ENCODE data around the gene EPB41.

DNA sequence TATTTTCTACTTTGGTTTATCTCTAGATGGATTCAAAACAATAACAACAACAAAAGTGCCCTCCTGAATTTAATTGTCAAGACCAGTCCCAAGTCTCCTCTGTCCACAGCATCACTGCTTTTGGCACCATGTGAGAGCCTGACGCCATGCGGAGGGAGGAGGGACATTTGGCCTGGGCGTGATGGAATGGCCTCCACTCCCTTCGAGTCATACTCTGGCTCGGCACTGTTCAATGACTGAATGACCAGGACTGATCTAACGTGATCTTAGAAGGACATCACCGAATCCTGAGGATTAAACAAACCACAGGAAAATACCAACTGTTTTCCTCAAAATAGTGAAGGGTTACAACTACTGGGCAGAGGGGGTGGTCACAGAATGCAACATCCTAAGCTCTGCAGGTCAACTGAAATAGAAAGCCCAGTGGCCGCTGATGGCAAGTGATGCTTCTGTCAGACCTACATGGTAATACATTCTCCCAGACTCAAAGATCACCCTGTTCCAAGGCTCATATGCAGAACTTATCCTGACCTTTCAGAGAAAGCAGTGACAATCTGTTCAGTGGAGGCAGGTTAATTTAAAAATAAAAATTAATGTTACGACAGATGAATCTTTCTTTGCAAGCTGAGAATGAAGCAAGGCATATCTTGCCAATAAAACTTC, 248.2 kb downstream of the EPB41 start:
- TF ChIP-seq CHD1 (IDR thresholded peaks at IDR 0.05; ENCODE audit: low read depth, low read length) (no peak), EP300 (IDR thresholded peaks at IDR 0.05; ENCODE audit: borderline replicate concordance in 1 of 2, low read depth in 2 of 2, low read length in 2 of 2) (no peak), EZH2 (IDR thresholded peaks at IDR 0.05; ENCODE audit: low read depth, low read length, severe bottlenecking) (no peak), YY1 (IDR thresholded peaks at IDR 0.05; ENCODE audit: low read depth, low read length) (no peak), TAF1 (IDR thresholded peaks at IDR 0.05; ENCODE audit: low read depth, low read length) (no peak), ZNF274 (IDR thresholded peaks at IDR 0.05; ENCODE audit: borderline replicate concordance, extremely low read depth, low read length) (no peak), TCF12 (IDR thresholded peaks at IDR 0.05; ENCODE audit: low read depth, low read length) (no peak), CREB1 (IDR thresholded peaks at IDR 0.05) (no peak), POLR2AphosphoS5 (IDR thresholded peaks at IDR 0.05; ENCODE audit: low read depth, low read length) (no peak), RAD21 (IDR thresholded peaks at IDR 0.05 in 1 of 2, conservative IDR thresholded peaks at IDR 0.05 in 1 of 2; ENCODE audit: low read depth in 2 of 2, low read length in 2 of 2) (no peak), ATF3 (IDR thresholded peaks at IDR 0.05; ENCODE audit: insufficient read depth, low read depth, low read length) (no peak)
- TF ChIP-seq, protein P1, sequence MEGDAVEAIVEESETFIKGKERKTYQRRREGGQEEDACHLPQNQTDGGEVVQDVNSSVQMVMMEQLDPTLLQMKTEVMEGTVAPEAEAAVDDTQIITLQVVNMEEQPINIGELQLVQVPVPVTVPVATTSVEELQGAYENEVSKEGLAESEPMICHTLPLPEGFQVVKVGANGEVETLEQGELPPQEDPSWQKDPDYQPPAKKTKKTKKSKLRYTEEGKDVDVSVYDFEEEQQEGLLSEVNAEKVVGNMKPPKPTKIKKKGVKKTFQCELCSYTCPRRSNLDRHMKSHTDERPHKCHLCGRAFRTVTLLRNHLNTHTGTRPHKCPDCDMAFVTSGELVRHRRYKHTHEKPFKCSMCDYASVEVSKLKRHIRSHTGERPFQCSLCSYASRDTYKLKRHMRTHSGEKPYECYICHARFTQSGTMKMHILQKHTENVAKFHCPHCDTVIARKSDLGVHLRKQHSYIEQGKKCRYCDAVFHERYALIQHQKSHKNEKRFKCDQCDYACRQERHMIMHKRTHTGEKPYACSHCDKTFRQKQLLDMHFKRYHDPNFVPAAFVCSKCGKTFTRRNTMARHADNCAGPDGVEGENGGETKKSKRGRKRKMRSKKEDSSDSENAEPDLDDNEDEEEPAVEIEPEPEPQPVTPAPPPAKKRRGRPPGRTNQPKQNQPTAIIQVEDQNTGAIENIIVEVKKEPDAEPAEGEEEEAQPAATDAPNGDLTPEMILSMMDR (IDR thresholded peaks at IDR 0.05; ENCODE audit: control extremely low read depth in 1 of 3, insufficient read depth in 1 of 3, low read depth in 1 of 3, low read length in 3 of 3), result no peak
- TF ChIP-seq, protein P2, sequence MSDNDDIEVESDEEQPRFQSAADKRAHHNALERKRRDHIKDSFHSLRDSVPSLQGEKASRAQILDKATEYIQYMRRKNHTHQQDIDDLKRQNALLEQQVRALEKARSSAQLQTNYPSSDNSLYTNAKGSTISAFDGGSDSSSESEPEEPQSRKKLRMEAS (IDR thresholded peaks at IDR 0.05), result peak; percentile 23; the same call in 1 of the 2 replicates
- TF ChIP-seq, protein P3, sequence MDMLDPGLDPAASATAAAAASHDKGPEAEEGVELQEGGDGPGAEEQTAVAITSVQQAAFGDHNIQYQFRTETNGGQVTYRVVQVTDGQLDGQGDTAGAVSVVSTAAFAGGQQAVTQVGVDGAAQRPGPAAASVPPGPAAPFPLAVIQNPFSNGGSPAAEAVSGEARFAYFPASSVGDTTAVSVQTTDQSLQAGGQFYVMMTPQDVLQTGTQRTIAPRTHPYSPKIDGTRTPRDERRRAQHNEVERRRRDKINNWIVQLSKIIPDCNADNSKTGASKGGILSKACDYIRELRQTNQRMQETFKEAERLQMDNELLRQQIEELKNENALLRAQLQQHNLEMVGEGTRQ (IDR thresholded peaks at IDR 0.05; ENCODE audit: low read length), result no peak
